Thyroid gland (tissue), 4 donors: ENCODE results near the gene NAV2. TPM values are rescaled to one million over a fixed set of nuclear protein-coding genes. Genes with fewer than 3 reads are reported as not detected.
A peak's percentile ranks its signal among the peaks of the same experiment; 100 is the strongest.

Experiments
- DNase-seq, 2 donors: peaks; one replicate each; pipeline ENCODE4 v3.0.0-alpha.2; 2019
- H3K27ac ChIP-seq, 3 donors: fragments of 200-600 bp; sonication (generic); 1 replicate in 2 of 3; 2 replicates in 1 of 3; pipeline ENCODE4 v1.5.1; 2016 to 2019; ENCODE audit warnings: mild to moderate bottlenecking in 1 of 3, moderate library complexity in 1 of 3
- H3K27me3 ChIP-seq: fragments of 200-600 bp; sonication (generic); one replicate; pipeline ENCODE4 v1.5.1; 2019
- H3K36me3 ChIP-seq, 2 donors: fragments of 200-600 bp; sonication (generic); one replicate each; pipeline ENCODE4 v1.5.1; 2016 to 2019
- H3K4me1 ChIP-seq, 2 donors: fragments of 200-600 bp; sonication (generic); one replicate each; pipeline ENCODE4 v1.5.1; 2017 to 2019
- H3K4me3 ChIP-seq, 3 donors: fragments of 200-600 bp; sonication (generic); replicated peaks in 1 of 3; 1 replicate in 2 of 3; 2 replicates in 1 of 3; pipeline ENCODE4 v1.5.1; 2016; ENCODE audit warnings: mild to moderate bottlenecking in 1 of 3
- H3K9me3 ChIP-seq: fragments of 200-600 bp; sonication (generic); one replicate; pipeline ENCODE4 v1.5.1; 2017
- POLR2A ChIP-seq, 2 donors: fragments of 450-650 bp; IDR thresholded peaks; one replicate each; pipeline ENCODE4 v1.6.1; 2017; ENCODE audit warnings: antibody characterized with exemption in 2 of 2, mild to moderate bottlenecking in 2 of 2, moderate library complexity in 1 of 2
- WGBS, 2 donors: methylation state at CpG; one replicate each; pipeline ENCODE4 v1.1.5; 2017; 5-methylcytosine and 5-hydroxymethylcytosine counted together
- intact Hi-C: fragments of 100-400 bp; cut with DNase I; formaldehyde crosslinking; loops from one replicate; pipeline ENCODE4 v1.15.1; 2023
- total RNA-seq, 4 donors: library from RNA; depleted of rRNA; stranded (reverse); fragments of >200 nt; gene quantifications; one replicate each; pipeline ENCODE4 v1.2.3, GENCODE V29; 2016
- TF ChIP-seq, protein P1 (sequence below), 6 experiments: fragments of 200-600 bp in 3 of 6; fragments of 450-650 bp in 3 of 6; sonication (generic) in 3 of 6; IDR thresholded peaks; one replicate each; pipeline ENCODE4 v1.5.1; 2016 to 2019; ENCODE audit warnings: antibody characterized with exemption in 6 of 6, mild to moderate bottlenecking in 2 of 6, inconsistent platforms in 1 of 6, moderate library complexity in 1 of 6

Gene NAV2
- total RNA-seq, 4 donors from 2014 or later = 34.8 to 88.6 (median 54.5) TPM

- Histone ChIP-seq H3K27me3 (no peaks in the 10 kb centered on the region), H3K9me3 (no peaks in the 10 kb centered on the region), H3K36me3 (no peaks in the 10 kb centered on the region), H3K4me3 (no peak overlapping the region), H3K27ac (peak overlapping the region in 2 of 3 donors; percentile 7 to 96), H3K4me1 (peaks cover 29 to 48% of the 10 kb centered on the region in 2 donors)
- intact Hi-C loops = no loop called here
- WGBS, 2 donors = 66 to 79% methylated on average over 8 to 10 of the region's 11 CpGs
- TF ChIP-seq, protein P1, sequence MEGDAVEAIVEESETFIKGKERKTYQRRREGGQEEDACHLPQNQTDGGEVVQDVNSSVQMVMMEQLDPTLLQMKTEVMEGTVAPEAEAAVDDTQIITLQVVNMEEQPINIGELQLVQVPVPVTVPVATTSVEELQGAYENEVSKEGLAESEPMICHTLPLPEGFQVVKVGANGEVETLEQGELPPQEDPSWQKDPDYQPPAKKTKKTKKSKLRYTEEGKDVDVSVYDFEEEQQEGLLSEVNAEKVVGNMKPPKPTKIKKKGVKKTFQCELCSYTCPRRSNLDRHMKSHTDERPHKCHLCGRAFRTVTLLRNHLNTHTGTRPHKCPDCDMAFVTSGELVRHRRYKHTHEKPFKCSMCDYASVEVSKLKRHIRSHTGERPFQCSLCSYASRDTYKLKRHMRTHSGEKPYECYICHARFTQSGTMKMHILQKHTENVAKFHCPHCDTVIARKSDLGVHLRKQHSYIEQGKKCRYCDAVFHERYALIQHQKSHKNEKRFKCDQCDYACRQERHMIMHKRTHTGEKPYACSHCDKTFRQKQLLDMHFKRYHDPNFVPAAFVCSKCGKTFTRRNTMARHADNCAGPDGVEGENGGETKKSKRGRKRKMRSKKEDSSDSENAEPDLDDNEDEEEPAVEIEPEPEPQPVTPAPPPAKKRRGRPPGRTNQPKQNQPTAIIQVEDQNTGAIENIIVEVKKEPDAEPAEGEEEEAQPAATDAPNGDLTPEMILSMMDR (IDR thresholded peaks at IDR 0.05) = no peak
- no peak for TF ChIP-seq POLR2A (IDR thresholded peaks at IDR 0.05)
- peak; percentile 27 to 37 for DNase-seq
These were observed 44.2 kb downstream of the NAV2 start for GRCh38 chr11:19756675-19757475.

- H3K27ac ChIP-seq = no peak overlapping the region
- DNase-seq = no peak
- intact Hi-C loops = no loop called here
- H3K36me3 ChIP-seq = no peaks in the 10 kb centered on the region
- WGBS, 2 donors = 90 to 93% methylated on average over 3 of the region's 3 CpGs
- H3K9me3 ChIP-seq = no peaks in the 10 kb centered on the region
- TF ChIP-seq, protein P1 (IDR thresholded peaks at IDR 0.05) = no peak
- TF ChIP-seq POLR2A (IDR thresholded peaks at IDR 0.05) = no peak
- H3K4me1 ChIP-seq = peaks cover 25 to 39% of the 10 kb centered on the region in 2 donors
- H3K27me3 ChIP-seq = no peaks in the 10 kb centered on the region
- no peak overlapping the region for H3K4me3 ChIP-seq
These were observed 46.8 kb downstream of the NAV2 start for GRCh38 chr11:19759389-19759788.

DNA sequence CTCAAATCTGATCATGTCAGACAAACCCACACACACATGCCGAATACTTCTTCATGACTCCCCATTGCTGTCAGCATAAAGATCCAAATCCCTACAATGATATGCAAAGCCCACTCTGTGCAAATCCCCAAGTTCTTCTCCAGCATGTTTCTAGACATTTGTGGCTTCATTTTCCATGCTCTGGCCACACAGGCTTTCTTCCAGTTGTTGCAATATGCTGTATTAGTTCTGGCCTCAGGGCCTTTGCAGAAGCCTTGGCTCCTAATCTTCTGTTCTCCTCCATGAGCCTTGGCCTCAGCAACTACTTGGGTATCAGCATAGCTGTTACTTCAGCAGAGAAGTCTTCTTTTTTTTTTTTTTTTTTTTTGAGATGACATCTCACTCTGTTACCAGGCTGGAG, 49.6 kb downstream of the NAV2 start:
- Histone ChIP-seq H3K27me3 (no peaks in the 10 kb centered on the region), H3K4me3 (no peak overlapping the region), H3K36me3 (no peaks in the 10 kb centered on the region), H3K27ac (no peak overlapping the region), H3K4me1 (peaks cover 9 to 25% of the 10 kb centered on the region in 2 donors), H3K9me3 (no peaks in the 10 kb centered on the region)
- WGBS, 2 donors = 95 to 100% methylated on average over 1 of the region's 1 CpG
- intact Hi-C loops = no loop called here
- no peak for DNase-seq
- no peak for TF ChIP-seq POLR2A (IDR thresholded peaks at IDR 0.05)
- TF ChIP-seq, protein P1 (IDR thresholded peaks at IDR 0.05) = no peak

DNA sequence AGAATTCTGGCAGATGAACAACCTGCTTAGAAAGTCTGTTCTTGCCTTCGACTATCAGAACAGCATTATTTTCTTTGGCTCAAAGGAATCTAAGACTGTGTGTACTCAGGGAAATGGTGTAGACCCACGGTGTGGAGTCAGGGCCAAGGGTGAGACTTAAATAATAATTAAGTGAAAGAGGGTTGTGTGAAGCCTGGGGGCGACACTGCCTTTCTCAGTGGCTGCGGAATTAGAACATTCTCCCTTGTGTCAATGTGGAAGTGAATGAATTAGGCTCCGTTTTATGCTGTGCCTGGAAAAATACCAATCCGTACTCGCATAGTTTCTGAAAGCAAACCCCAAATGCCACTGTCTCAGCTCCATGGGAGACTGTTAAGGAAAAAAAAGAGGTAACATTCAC, 50.7 kb downstream of the NAV2 start:
- peaks cover 9 to 23% of the 10 kb centered on the region in 2 donors for H3K4me1 ChIP-seq
- 68 to 77% methylated on average over 7 of the region's 7 CpGs for WGBS, 2 donors

DNA sequence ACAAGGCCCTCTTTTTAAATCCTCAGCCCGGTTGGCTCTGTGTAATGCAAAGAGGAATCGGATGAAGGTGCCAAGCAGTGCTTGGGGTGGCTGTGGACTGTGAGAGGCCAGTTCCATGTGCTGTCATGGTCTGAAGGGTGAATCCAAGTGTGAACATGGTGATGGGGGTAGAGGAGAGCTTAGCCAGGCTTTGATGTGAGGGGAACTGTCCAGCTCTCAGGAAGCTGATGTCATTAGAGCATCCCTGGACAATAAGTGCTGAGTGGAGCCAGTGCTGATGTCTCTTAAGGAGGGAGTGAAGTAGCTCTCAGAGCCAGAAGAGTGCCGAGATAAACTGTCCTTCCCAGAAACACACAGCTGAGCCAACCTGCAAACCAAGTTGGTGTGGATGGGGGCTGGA, 53.6 kb downstream of the NAV2 start:
- DNase-seq = no peak
- intact Hi-C loops = no loop called here
- WGBS, 2 donors = 79 to 86% methylated on average over 3 of the region's 3 CpGs
- no peak overlapping the region for H3K27ac ChIP-seq
- H3K27me3 ChIP-seq = no peaks in the 10 kb centered on the region
- peaks cover 21 to 50% of the 10 kb centered on the region in 2 donors for H3K4me1 ChIP-seq
- H3K36me3 ChIP-seq = no peaks in the 10 kb centered on the region
- H3K4me3 ChIP-seq = no peak overlapping the region
- TF ChIP-seq, protein P1 (IDR thresholded peaks at IDR 0.05) = no peak
- no peak for TF ChIP-seq POLR2A (IDR thresholded peaks at IDR 0.05)
- H3K9me3 ChIP-seq = no peaks in the 10 kb centered on the region

More for the DNA sequence above, 50.7 kb downstream of the NAV2 start:
- Histone ChIP-seq H3K4me3 (no peak overlapping the region), H3K27me3 (no peaks in the 10 kb centered on the region), H3K9me3 (no peaks in the 10 kb centered on the region), H3K36me3 (no peaks in the 10 kb centered on the region), H3K27ac (no peak overlapping the region)
- intact Hi-C loops = no loop called here
- TF ChIP-seq, protein P1 (IDR thresholded peaks at IDR 0.05) = no peak
- no peak for TF ChIP-seq POLR2A (IDR thresholded peaks at IDR 0.05)
- no peak for DNase-seq
